ENCODE results near the gene PROZ. TPM values are rescaled to one million over a fixed set of nuclear protein-coding genes. Genes with fewer than 3 reads are reported as not detected.

PROZ gene
- total and polyA plus RNA-seq, 12 donors: 0.17 TPM; not detected in 11

DNA sequence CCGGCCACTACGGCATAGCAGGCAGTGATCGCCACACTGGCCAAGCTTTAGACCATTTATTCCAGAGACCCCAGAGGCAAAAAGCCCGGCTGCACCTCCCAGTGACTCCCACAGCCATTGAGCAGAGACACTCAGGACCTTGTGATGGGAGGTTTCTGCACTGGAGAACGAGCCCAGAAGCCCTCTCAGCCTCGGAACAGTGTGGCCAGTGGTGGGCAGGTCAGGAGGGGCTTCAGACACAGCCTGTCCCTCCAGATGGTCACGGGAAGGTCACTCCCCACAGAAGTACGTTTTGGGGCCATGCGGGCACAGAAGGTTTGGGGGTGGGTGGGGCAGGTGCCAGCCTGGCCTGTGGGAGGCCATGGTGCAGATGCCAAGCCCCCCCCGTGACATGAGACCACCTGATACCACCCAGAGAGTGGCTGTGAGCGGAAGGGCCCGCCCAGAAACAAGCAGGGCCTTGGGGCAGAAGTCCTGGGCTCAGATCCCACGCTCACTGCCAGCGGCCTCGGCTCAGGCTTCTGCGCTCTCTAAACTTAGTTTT is 36.4 kb upstream of the PROZ start:
- 65 to 71% (median 70%) methylated on average over 13 to 16 of the region's 16 CpGs for WGBS, 4 donors
- Histone ChIP-seq H3K27ac (peak overlapping the region in 2 of 5 donors; percentile 50 to 54), H3K4me3 (no peak overlapping the region)

GRCh38 chr13:113122550-113123225 is 35.8 kb upstream of the PROZ start, which contains the start of gene F10:
Gene F10, plus strand, starts transcription at chr13:113122799. Its CDS starts 57 bp downstream, at chr13:113122856.
- Histone ChIP-seq H3K4me3 (peak within 1 kb of the TSS in 1 of 4 donors; percentile 29), H3K27me3 (no peaks in the 10 kb centered on the region), H3K4me1 (replicated peaks in 1 of 2) (no peaks in the 10 kb centered on the region), H3K36me3 (replicated peaks in 1 of 2) (no peaks in the 10 kb centered on the region), H3K27ac (peak within 1 kb of the TSS in 2 of 5 donors; percentile 50 to 54), H3K9me3 (replicated peaks in 1 of 3) (no peaks in the 10 kb centered on the region)
- intact Hi-C loops (cut with DNase I): no loop called here
- 34 to 47% (median 38%) methylated on average over 15 to 23 of the region's 23 CpGs for WGBS, 4 donors
- TF ChIP-seq POLR2A (IDR thresholded peaks at IDR 0.05): peak in 1 of 2 donors; percentile 7
- TF ChIP-seq CTCF (IDR thresholded peaks at IDR 0.05): peak in 3 of 6 experiments; percentile 12 to 26 (median 21)
- DNase-seq: peak; percentile 35 to 88 (median 67)

More for the DNA sequence above, 36.4 kb upstream of the PROZ start:
- Histone ChIP-seq H3K4me1 (replicated peaks in 1 of 2) (no peaks in the 10 kb centered on the region), H3K27me3 (no peaks in the 10 kb centered on the region), H3K9me3 (replicated peaks in 1 of 3) (no peaks in the 10 kb centered on the region), H3K36me3 (replicated peaks in 1 of 2) (no peaks in the 10 kb centered on the region)
- peak in 2 of 7 donors; percentile 12 to 46 for DNase-seq
- TF ChIP-seq CTCF (IDR thresholded peaks at IDR 0.05): no peak
- TF ChIP-seq POLR2A (IDR thresholded peaks at IDR 0.05): no peak
- intact Hi-C loops (cut with DNase I): no loop called here

DNA sequence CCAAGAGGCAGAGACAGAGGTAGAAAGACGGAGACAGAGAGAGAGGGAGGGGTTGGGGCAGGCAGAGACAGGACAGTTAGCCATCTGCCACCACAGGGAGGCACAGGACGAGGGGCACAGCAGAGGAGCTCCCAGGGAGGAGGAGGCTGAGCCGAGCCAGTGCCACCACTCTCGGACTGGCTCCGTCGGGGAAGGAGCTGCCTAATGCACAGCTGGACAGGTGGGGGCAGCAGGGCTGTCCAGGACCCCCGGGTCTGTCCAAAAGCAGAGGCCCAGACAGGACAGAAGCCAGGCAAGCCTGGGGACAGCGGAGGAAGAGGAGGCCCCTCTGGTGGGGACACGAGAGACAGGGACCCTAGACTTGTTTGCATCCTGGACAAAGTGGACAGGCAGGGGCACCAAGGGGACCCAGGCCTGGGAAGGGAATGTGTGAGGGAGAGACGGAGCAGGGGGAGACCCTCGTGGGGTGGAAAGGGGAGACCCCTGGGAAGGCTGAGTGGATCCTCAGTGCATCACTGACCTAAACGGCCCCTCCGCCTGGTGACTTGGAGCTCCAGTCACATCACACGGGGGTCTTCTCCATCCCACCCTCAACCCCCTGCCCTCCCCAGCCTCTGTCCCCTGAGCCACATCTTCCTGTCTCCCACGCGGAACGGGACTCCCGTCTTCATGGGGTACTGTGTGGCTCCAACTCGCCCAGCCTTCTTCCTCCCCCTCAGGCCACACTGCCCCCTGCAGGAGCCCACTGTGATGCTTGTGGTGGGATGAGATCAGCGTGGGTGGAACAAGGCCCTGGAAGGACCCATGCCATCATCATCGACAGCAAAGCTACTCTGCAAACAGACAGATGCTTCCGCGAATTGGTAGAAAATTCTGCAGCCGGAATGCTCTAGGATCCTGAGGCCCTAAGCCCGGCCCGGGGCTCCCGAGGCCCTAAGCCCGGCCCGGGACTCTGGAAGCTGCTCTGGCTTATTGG is 34.9 kb upstream of the PROZ start:
- peak in 2 of 7 donors; percentile 10 to 48 for DNase-seq
- intact Hi-C loops (cut with DNase I): no loop called here
- Histone ChIP-seq H3K4me3 (no peak overlapping the region), H3K9me3 (replicated peaks in 1 of 3) (no peaks in the 10 kb centered on the region), H3K27me3 (no peaks in the 10 kb centered on the region), H3K27ac (peak overlapping the region in 2 of 5 donors; percentile 21 to 50), H3K4me1 (replicated peaks in 1 of 2) (no peaks in the 10 kb centered on the region), H3K36me3 (replicated peaks in 1 of 2) (no peaks in the 10 kb centered on the region)
- 73 to 81% (median 78%) methylated on average over 22 to 29 of the region's 29 CpGs for WGBS, 4 donors
- TF ChIP-seq POLR2A (IDR thresholded peaks at IDR 0.05) (no peak), CTCF (IDR thresholded peaks at IDR 0.05) (no peak)
